Measurements from ENCODE around the gene ABCD3. TPM values are rescaled to one million over a fixed set of nuclear protein-coding genes. Genes with fewer than 3 reads are reported as not detected.

ABCD3 gene
- total RNA-seq, 1 donor: 30.4 TPM

GRCh38 chr1:94475232-94475631 is 57.0 kb downstream of the ABCD3 start:
- H3K27ac ChIP-seq (ENCODE audit: low read depth, low read length): no peak overlapping the region
- no peaks in the 10 kb centered on the region for H3K36me3 ChIP-seq (ENCODE audit: insufficient read depth, low read length)
- H2AFZ ChIP-seq (ENCODE audit: low read length): no peak overlapping the region
- H4K20me1 ChIP-seq (ENCODE audit: insufficient read depth, low read length): no peaks in the 10 kb centered on the region
- no peaks in the 10 kb centered on the region for H3K9me3 ChIP-seq (ENCODE audit: low read depth, low read length)
- H3K79me2 ChIP-seq (ENCODE audit: insufficient read depth, low read length): no peaks in the 10 kb centered on the region
- no peak for TF ChIP-seq CTCF (IDR thresholded peaks at IDR 0.05; ENCODE audit: extremely low read depth, low read depth, low read length)
- DNase-seq (ENCODE audit: insufficient read length, low spot score, missing footprints): no peak
- no peaks in the 10 kb centered on the region for H3K27me3 ChIP-seq (ENCODE audit: insufficient read depth, low read length)
- H3K4me3 ChIP-seq (ENCODE audit: insufficient read depth, low read length): no peak overlapping the region
- no peaks in the 10 kb centered on the region for H3K4me1 ChIP-seq (ENCODE audit: insufficient read depth, low read length)
- no peak overlapping the region for H3K4me2 ChIP-seq (ENCODE audit: insufficient read depth, low read length)

- Histone ChIP-seq H3K27ac (ENCODE audit: low read depth, low read length) (no peak overlapping the region), H4K20me1 (ENCODE audit: insufficient read depth, low read length) (no peaks in the 10 kb centered on the region), H3K4me2 (ENCODE audit: insufficient read depth, low read length) (no peak overlapping the region), H2AFZ (ENCODE audit: low read length) (no peak overlapping the region), H3K4me3 (ENCODE audit: insufficient read depth, low read length) (no peak overlapping the region), H3K9me3 (ENCODE audit: low read depth, low read length) (no peaks in the 10 kb centered on the region), H3K36me3 (ENCODE audit: insufficient read depth, low read length) (peaks cover 5% of the 10 kb centered on the region), H3K4me1 (ENCODE audit: insufficient read depth, low read length) (no peaks in the 10 kb centered on the region), H3K27me3 (ENCODE audit: insufficient read depth, low read length) (no peaks in the 10 kb centered on the region), H3K79me2 (ENCODE audit: insufficient read depth, low read length) (no peaks in the 10 kb centered on the region)
- TF ChIP-seq CTCF (IDR thresholded peaks at IDR 0.05; ENCODE audit: extremely low read depth, low read depth, low read length): no peak
- DNase-seq (ENCODE audit: insufficient read length, low spot score, missing footprints): no peak
These were observed 61.5 kb downstream of the ABCD3 start for GRCh38 chr1:94479682-94480081.

- H3K36me3 ChIP-seq (ENCODE audit: insufficient read depth, low read length): peaks cover 5% of the 10 kb centered on the region
- H3K9me3 ChIP-seq (ENCODE audit: low read depth, low read length): no peaks in the 10 kb centered on the region
- H2AFZ ChIP-seq (ENCODE audit: low read length): no peak overlapping the region
- H3K4me3 ChIP-seq (ENCODE audit: insufficient read depth, low read length): no peak overlapping the region
- no peak overlapping the region for H3K4me2 ChIP-seq (ENCODE audit: insufficient read depth, low read length)
- peak; percentile 92 for TF ChIP-seq CTCF (IDR thresholded peaks at IDR 0.05; ENCODE audit: extremely low read depth, low read depth, low read length)
- peak; percentile 48 for DNase-seq (ENCODE audit: insufficient read length, low spot score, missing footprints)
- H3K27ac ChIP-seq (ENCODE audit: low read depth, low read length): no peak overlapping the region
- no peaks in the 10 kb centered on the region for H3K79me2 ChIP-seq (ENCODE audit: insufficient read depth, low read length)
- H3K27me3 ChIP-seq (ENCODE audit: insufficient read depth, low read length): no peaks in the 10 kb centered on the region
- no peaks in the 10 kb centered on the region for H4K20me1 ChIP-seq (ENCODE audit: insufficient read depth, low read length)
- H3K4me1 ChIP-seq (ENCODE audit: insufficient read depth, low read length): no peaks in the 10 kb centered on the region
These were observed 63.3 kb downstream of the ABCD3 start for GRCh38 chr1:94481473-94481933.

- Histone ChIP-seq H4K20me1 (ENCODE audit: insufficient read depth, low read length) (no peaks in the 10 kb centered on the region), H3K27me3 (ENCODE audit: insufficient read depth, low read length) (no peaks in the 10 kb centered on the region), H3K27ac (ENCODE audit: low read depth, low read length) (no peak overlapping the region), H3K79me2 (ENCODE audit: insufficient read depth, low read length) (no peaks in the 10 kb centered on the region), H3K4me2 (ENCODE audit: insufficient read depth, low read length) (no peak overlapping the region), H3K9me3 (ENCODE audit: low read depth, low read length) (no peaks in the 10 kb centered on the region), H2AFZ (ENCODE audit: low read length) (no peak overlapping the region), H3K4me3 (ENCODE audit: insufficient read depth, low read length) (no peak overlapping the region), H3K4me1 (ENCODE audit: insufficient read depth, low read length) (no peaks in the 10 kb centered on the region), H3K36me3 (ENCODE audit: insufficient read depth, low read length) (peaks cover 5% of the 10 kb centered on the region)
- no peak for DNase-seq (ENCODE audit: insufficient read length, low spot score, missing footprints)
- no peak for TF ChIP-seq CTCF (IDR thresholded peaks at IDR 0.05; ENCODE audit: extremely low read depth, low read depth, low read length)
These were observed 68.8 kb downstream of the ABCD3 start for GRCh38 chr1:94486990-94487389.
